ENCODE data around the gene SERPINI1. TPM values are rescaled to one million over a fixed set of nuclear protein-coding genes. Genes with fewer than 3 reads are reported as not detected.

The SERPINI1 gene
- total and polyA plus RNA-seq, 2 of the 8 experiments (the other 6 are each of a cell fraction or from before 2014, with no cell fraction given): 5.3 to 9.9 TPM

DNA sequence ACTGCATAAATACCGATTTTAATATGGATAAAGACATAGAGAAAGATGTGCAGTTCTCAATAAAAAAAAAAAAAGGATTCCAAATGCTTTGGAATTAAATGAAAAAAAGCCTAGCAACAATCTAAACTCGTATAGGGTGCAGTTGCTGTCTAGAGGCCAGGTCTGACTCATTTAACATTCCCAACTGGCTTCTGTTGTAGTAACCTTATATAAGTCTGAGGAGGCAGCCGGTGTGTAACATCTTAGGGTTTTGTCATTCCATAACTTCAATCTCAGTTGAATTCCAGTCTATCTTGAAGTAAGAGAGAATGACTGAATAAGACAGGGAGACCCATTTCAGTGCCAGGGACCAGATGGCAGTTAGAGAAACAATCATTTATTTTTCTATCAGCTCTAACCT is 7.3 kb upstream of the SERPINI1 start:
- Histone ChIP-seq H2BK5ac (ENCODE audit: low read depth, low read length) (no peak overlapping the region), H3K27ac (ENCODE audit: low read depth, low read length) (no peak overlapping the region), H3K36me3 (ENCODE audit: control insufficient read depth in 2 of 4, insufficient read depth in 4 of 4, low read length in 3 of 4) (no peaks in the 10 kb centered on the region; a peak in 1 of 8 replicates), H3K23me2 (ENCODE audit: low read depth, low read length) (no peaks in the 10 kb centered on the region), H2BK12ac (ENCODE audit: low read depth, low read length) (no peak overlapping the region), H4K8ac (ENCODE audit: extremely low read depth, insufficient read depth, low read length) (no peak overlapping the region), H2AK5ac (ENCODE audit: low read depth, low read length) (no peak overlapping the region), H3K27me3 (replicated peaks in 1 of 4; ENCODE audit: control insufficient read depth in 3 of 4, extremely low read depth in 1 of 4, insufficient read depth in 3 of 4, low read length in 3 of 4) (no peaks in the 10 kb centered on the region), H3K4ac (replicated peaks; ENCODE audit: insufficient read length, low read depth, low read length) (no peak overlapping the region), H3K4me1 (replicated peaks in 1 of 4; ENCODE audit: control insufficient read depth in 3 of 4, insufficient read depth in 4 of 4, low read length in 3 of 4) (peaks cover 0 to 17% (median 7%) of the 10 kb centered on the region in 4 experiments; a peak in 4 of 7 replicates), H3K56ac (replicated peaks; ENCODE audit: insufficient read length, low read depth, low read length) (no peak overlapping the region), H3K9me3 (ENCODE audit: insufficient read depth in 2 of 2, low read depth in 1 of 2, low read length in 1 of 2) (no peaks in the 10 kb centered on the region), H2BK15ac (ENCODE audit: low read length) (no peak overlapping the region), H3K4me2 (ENCODE audit: insufficient read depth in 1 of 2, low read depth in 2 of 2, low read length in 2 of 2) (no peak overlapping the region), H4K20me1 (replicated peaks in 1 of 2; ENCODE audit: control insufficient read depth in 1 of 2, insufficient read depth in 2 of 2, low read length in 2 of 2) (peaks cover 14 to 24% of the 10 kb centered on the region in 2 experiments), H2BK20ac (ENCODE audit: low read length) (no peak overlapping the region), H3K9ac (replicated peaks in 1 of 4; ENCODE audit: extremely low read depth in 1 of 4, low read depth in 3 of 4, low read length in 3 of 4) (no peak overlapping the region), H3K79me2 (ENCODE audit: control insufficient read depth in 1 of 2, insufficient read depth in 2 of 2, low read length in 2 of 2) (peaks cover 23 to 100% of the 10 kb centered on the region in 2 experiments), H3K4me3 (ENCODE audit: extremely low read depth in 1 of 4, insufficient read depth in 2 of 4, low read depth in 3 of 4, low read length in 4 of 4) (no peak overlapping the region), H3K23ac (ENCODE audit: insufficient read length) (no peak overlapping the region), H3K79me1 (ENCODE audit: low read depth, low read length) (no peaks in the 10 kb centered on the region), H4K91ac (replicated peaks; ENCODE audit: insufficient read length, low read length) (no peak overlapping the region), H3K18ac (ENCODE audit: extremely low read depth, low read length) (no peak overlapping the region), H3K14ac (ENCODE audit: insufficient read length) (no peak overlapping the region), H2AFZ (ENCODE audit: low read length) (no peak overlapping the region), H2BK120ac (replicated peaks; ENCODE audit: low read depth, low read length) (no peak overlapping the region), H4K5ac (ENCODE audit: insufficient read length, low read depth, low read length) (no peak overlapping the region)
- WGBS, 2 experiments (ENCODE audit: extremely low coverage in 1 of 2, insufficient coverage in 1 of 2, insufficient read length in 1 of 2, insufficient replicate concordance in 2 of 2, low coverage in 1 of 2, low lambda C conversion rate in 2 of 2, missing lambda C conversion rate in 1 of 2): 66% methylated on average over 3 of the region's 3 CpGs; no CpG with 5 or more reads in 1 of the 2 experiments
- ChIA-PET POLR2A (ENCODE audit: partially characterized antibody) (no interaction called here), CTCF (ENCODE audit: partially characterized antibody) (no interaction called here)
- TF ChIP-seq SIRT6 (IDR thresholded peaks at IDR 0.05; ENCODE audit: low read length): no peak
- no peak for TF ChIP-seq EP300 (IDR thresholded peaks at IDR 0.05; ENCODE audit: borderline replicate concordance in 1 of 2, low read depth in 2 of 2, low read length in 2 of 2)
- no peak for TF ChIP-seq MAFK (IDR thresholded peaks at IDR 0.05; ENCODE audit: low read depth, low read length)
- TF ChIP-seq POLR2AphosphoS5 (IDR thresholded peaks at IDR 0.05; ENCODE audit: low read depth, low read length): no peak
- no peak for TF ChIP-seq KDM5A (IDR thresholded peaks at IDR 0.05; ENCODE audit: low read length)
- TF ChIP-seq RAD21 (IDR thresholded peaks at IDR 0.05 in 1 of 2, conservative IDR thresholded peaks at IDR 0.05 in 1 of 2; ENCODE audit: low read depth in 2 of 2, low read length in 2 of 2): no peak
- no peak for TF ChIP-seq HDAC2 (IDR thresholded peaks at IDR 0.05; ENCODE audit: borderline replicate concordance in 1 of 2, low read depth in 2 of 2, low read length in 2 of 2)
- TF ChIP-seq, protein P1, sequence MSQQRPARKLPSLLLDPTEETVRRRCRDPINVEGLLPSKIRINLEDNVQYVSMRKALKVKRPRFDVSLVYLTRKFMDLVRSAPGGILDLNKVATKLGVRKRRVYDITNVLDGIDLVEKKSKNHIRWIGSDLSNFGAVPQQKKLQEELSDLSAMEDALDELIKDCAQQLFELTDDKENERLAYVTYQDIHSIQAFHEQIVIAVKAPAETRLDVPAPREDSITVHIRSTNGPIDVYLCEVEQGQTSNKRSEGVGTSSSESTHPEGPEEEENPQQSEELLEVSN (IDR thresholded peaks at IDR 0.05): no peak
- DNase-seq (ENCODE audit: low read depth in 1 of 2, low spot score in 2 of 2) (no peak), FAIRE-seq (no peak)

All from H1 (cell line).